ENCODE measurements around the gene MTMR10.

The MTMR10 gene

DNA sequence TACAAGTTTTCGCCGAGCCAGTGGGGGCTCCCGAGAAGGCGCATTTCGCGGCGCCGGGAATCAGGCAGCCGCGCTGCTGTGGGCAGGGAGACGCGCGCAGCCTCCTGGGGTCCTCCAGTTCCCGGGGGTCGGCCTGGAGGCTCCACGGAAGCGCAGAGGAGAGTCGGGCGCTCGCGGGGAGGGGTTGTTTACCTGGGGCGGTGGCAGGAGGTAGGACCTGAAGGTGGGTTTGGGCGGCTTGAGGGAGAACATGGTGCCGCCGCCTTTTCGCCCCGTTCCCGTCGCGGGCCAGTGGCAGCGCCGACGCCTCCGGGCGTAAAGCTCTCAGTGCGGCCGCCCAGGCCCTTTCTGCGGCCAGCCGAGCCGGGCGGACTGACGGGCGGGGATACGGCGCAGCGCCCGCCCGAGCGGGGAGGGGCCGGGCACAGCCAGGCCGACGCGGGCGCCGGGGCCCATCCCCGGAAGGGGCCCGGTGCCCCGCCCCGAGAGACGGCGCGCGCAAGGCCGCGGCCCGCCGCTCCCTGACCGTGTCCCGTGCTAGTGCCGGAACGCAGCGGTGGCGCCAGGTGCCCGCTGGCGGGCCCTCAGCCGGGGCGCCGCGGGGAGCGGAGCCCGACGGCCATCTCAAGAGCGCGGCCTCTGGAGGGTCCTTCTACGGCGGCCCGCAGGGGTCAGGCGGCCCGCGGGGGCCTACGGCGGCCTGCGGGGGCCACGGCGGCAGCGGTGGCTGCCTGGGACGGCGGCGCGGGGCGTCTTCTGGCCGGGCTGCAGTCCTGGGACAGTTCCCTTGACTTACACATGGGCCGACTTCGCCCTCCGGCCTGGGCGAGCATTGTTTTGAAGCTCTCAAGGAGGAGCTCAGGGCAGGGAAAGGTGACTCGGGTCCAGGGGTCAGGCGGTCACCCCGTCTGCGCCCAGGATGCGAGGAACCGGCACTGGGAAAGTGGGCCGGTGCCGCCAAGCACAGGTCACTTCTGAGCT lies at the start of gene MTMR10:
TSS of gene MTMR10 (minus strand) at position 374 of the 981 bp plus-strand sequence. CDS start at position 252, 122 bp downstream.
- DNase-seq: peak; percentile 76

DNA sequence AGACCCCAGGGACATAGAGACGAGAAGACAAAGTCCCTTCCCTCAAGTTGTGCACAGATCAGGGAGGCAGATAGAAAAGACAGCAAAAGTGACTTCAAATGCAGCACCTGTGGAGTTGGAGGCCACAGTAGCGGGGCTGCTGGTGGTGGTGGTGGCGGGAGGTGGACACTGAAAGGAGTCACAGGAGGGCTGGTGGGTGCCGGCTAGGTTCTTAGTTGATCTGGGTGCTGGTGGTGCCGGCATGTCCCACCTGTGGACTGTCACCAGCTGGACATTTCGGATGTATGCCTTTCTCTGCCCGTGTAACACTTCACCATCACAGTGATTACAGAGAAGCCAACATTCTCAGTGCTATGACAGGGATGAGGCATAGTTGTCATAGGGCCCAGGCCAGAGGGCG lies 49.2 kb upstream of the MTMR10 start:
- no peak for DNase-seq

DNA sequence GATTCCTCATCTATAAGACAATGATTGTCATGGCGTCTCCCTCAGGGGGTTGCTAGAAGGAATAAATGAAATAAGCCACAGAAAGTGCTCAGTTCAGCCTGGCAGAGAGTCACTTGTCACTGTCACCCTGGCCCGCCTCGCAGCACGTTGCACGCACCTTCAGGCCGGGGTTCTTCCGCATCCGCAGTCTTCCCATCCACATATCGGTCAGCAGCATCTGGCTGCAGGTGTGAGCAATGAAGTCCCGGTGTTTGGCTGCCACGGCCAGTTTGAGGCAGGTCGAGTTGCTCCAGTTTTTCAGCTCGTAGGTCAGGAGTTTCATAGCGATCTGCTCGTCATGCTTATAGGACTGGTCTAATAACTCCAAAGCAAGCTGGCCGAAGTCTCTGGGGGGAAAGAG lies 48.5 kb upstream of the MTMR10 start:
- no peak for DNase-seq

DNA sequence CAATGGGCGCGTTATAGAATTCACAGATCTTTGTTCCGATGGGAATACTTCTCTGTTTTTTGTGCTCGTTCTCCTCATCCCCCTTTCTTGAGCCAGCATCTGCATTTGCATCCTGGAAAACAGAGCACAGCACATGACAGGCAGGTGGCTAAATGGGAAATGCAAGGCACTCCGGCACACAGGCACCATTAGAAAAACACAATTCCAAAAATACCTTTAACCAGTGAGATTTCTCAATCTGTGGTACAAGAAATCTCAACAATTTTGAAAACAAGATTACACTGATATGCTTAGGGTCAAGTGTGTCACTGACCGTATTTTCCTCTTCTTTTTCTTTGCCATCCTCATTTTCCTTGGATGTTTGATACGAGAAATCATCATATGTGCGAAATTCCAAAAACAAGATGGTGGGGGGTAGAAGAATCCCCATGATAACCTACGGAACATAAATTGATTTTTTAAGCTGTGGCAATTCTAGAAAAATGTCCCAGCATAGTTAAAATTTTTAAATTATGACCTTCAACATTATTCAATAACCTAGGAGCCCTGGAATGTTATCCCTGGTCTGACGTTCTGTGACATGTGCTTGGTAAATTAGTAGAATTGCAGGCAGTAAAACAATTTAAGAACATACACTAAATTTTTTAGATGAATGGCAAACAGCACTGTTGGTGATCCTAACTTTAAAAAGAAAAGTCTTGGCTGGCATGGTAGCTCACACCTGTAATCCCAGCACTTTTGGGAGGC lies 46.5 kb upstream of the MTMR10 start:
- DNase-seq: no peak

GRCh38 chr15:31036783-31037182 lies 45.4 kb upstream of the MTMR10 start:
- no peak for DNase-seq

DNA sequence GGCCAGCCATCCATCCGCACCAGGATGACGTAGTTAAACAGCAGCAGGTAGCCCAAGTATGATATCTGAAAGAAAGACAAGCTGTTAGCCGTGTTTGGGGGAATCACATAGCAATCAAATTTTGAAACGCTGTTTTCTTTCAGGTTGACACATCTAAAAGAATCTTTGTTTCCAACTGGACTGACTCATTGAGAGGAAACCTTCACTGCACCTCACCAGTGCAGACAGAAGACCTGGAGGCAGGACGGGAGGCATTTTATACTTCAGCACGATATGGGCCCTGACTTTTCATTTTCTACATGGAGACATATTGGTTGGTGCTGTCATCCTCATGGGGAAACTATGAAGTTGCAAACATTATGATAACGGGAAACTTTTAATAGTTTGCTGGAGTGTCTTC lies 44.2 kb upstream of the MTMR10 start:
- no peak for DNase-seq

DNA sequence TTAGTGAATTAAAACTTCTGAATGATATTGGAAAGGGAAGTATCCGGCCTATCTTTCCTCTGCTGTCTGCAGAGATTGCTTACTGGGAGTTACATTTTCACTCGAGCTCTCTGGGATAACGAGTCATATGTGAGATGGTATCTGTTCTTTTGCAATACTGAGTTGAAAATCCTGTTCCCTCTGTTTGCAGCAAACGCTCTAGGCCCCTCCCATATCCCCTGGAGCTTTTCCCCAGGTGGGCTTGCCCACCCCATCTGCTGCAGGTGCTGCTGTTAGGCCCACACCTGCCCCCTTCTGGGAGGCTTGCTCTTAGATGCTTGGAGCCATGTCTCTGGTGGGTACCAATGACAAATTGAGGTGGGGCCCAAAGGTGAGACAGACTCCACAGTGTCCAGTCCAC lies 42.7 kb upstream of the MTMR10 start:
- DNase-seq: no peak

GRCh38 chr15:31032961-31033371 lies 41.5 kb upstream of the MTMR10 start:
- DNase-seq: no peak

DNA sequence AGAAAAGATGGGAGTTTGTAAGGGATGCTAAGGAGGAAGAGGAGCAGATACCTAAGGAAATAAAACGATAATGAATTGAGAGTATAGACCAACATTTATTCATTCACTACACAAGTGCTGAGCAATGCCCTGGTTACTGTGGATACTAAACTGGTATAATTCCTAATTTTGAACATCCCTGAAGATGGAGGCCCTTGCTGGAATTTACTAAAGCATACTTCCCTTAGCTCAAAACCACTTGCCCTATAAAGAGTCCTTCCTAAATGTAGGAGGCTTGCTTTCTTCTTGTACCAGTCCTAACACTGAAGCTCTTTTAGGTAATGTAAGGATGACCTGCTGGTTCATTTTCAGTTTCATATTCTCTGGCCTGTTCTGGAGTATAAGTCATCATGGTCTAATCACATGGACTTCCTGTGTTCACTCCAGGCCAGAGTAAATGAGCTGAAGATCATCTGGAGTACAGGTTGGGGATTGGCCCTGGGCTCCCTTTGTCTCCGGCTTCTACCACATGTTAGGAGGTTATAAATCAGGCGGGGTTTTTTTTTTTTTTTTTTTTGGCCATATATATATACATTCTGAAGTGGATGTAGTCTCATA lies 40.1 kb upstream of the MTMR10 start:
- no peak for DNase-seq

GRCh38 chr15:31027910-31028578 lies 36.6 kb upstream of the MTMR10 start:
- no peak for DNase-seq

DNA sequence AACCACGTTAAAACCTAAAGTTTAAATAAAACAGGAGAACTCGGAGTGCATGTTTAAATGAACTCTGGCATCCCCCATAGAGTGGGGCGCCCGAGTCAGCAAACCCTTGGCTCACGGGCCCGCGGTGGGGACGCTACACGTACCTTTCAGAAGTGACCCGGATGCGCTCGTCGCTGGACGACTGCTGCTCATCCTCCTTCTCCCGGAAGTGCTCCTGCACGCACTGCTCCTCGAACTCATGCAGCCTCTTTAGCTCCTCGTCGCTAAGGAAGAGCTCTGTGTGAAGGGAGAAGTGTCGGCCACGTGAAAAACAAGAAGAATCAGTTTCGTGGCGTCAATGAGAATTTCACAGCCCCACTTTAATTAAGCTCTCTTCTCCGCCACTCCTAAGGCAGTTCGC lies 34.6 kb upstream of the MTMR10 start:
- no peak for DNase-seq

DNA sequence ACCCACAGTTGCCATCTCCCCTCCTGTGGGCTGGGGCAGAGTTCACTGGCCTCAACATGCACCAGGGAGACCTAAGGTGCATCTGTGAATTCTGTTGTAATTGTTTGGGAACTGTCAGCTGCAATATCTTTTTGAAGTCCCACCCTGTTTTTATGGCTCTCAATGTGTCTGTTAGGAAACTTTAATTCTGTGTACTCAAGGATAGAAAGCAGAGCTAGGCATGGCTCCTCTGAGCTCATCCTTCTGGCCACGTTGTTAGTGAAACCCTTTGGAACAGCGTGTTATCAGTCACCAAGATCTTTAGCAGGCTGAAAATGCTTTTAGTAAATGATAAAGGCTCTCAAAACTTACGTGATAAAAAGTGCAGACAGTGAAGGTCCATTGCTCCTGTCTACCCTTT lies 33.6 kb upstream of the MTMR10 start:
- DNase-seq: no peak

DNA sequence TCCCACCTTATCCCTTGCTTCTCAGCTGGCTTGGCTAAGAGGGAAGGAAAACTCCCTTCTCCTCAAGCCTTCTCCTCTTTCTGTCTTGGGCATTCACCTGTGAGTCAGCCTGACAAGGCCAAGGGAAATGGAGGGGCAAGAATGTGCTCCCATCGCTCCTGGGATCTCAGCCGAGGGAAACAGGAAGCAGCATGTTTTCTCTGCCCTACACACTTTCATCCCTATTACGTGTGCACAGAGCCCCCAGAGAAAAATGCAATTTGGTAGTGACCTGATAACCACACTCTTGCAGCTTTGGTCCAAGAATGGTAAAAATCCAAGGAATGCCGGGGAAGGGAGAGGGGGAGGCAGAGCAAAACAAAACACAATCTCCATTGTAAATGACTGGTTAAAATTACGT lies 32.9 kb upstream of the MTMR10 start:
- no peak for DNase-seq

- DNase-seq: no peak
Measured at GRCh38 chr15:31023841-31024240, 32.4 kb upstream of the MTMR10 start.

DNA sequence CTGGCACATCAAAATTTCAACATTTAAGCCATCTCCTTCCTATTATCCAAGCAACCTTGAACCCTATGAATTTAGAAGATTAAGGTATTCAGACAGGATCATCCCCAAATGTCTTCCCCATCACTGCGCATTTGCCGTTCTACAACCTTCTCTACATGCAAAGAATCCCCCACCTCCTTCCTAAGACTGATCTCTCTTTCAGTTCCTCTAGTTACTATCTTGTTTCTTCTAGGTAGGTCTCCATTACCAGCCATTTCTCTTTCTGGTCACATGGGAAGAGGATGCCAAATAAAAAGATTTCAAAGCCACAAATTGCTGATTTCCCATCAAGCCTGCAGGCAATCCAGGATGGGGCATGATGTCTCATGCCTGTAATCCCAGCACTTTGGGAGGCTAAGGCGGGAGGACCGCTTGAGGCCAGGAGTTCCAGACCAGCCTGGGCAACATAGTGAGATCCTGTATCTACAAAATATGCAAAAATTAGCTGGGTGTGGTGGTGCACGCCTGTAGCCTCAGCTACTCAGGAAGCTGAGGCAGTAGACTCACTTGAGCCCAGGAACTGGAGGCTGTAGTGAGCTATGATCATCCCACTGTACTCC lies 29.7 kb upstream of the MTMR10 start:
- no peak for DNase-seq

DNA sequence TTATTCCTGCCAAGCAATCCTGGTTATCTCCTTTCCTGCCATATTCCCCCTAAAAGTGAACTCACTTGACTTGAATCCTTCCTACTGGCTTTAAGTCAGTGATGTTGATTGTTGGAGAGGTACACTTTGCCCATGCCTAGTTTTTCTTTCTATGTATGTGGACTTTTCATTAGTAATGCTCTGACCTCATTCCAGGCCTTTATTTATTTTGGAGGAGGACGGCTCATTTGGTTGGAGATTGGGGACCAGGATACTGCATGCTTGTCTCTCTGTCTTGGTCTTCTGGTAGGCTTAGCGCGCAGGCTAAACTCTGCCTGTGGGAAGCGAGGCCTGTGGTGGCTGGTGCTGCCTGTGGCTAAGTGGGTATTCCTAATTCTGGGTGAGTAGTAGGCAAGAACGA lies 29.1 kb upstream of the MTMR10 start:
- no peak for DNase-seq

- DNase-seq: no peak
Measured at GRCh38 chr15:31019986-31020385, 28.6 kb upstream of the MTMR10 start.

DNA sequence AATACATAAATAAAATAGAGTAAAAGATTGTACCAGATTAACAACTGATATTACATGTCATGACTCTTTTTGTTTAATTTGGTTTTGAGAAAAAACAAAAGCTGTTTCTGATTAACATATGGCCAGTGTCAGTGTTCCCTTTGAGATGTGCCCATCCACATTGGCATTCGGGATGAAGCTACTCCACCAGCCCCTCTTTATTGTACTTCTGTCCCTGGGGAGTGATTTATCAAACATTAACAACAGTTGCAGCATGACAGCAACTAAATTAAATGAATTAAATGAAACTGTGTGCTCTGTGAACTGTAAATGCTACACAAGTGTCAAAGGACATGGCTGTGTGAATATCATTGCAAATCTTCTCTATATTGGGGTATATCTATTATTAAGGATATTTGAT lies 25.9 kb upstream of the MTMR10 start:
- no peak for DNase-seq

DNA sequence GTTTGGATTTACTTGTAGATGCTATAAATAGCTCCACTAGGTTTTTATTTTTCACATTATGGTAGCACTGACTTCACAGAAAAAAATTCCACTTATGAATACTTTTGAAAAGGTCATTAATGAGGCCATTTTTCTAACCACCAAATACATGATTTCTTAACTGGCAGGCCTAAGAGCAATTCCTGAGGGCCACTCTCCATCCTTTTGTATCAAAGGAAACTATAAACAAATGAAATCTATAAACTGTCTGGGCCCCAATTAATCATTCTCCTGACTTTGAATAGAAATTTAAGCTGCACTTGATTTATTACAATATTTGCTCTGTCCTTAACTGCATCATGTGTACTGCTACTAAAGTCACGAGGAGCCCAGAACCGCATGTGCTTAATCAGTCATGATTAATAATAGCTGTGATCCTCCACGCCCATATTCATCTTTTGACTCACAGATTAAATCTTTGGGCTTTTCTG lies 25.1 kb upstream of the MTMR10 start:
- DNase-seq: no peak

- no peak for DNase-seq
Measured at GRCh38 chr15:31014608-31014925, 23.1 kb upstream of the MTMR10 start.

DNA sequence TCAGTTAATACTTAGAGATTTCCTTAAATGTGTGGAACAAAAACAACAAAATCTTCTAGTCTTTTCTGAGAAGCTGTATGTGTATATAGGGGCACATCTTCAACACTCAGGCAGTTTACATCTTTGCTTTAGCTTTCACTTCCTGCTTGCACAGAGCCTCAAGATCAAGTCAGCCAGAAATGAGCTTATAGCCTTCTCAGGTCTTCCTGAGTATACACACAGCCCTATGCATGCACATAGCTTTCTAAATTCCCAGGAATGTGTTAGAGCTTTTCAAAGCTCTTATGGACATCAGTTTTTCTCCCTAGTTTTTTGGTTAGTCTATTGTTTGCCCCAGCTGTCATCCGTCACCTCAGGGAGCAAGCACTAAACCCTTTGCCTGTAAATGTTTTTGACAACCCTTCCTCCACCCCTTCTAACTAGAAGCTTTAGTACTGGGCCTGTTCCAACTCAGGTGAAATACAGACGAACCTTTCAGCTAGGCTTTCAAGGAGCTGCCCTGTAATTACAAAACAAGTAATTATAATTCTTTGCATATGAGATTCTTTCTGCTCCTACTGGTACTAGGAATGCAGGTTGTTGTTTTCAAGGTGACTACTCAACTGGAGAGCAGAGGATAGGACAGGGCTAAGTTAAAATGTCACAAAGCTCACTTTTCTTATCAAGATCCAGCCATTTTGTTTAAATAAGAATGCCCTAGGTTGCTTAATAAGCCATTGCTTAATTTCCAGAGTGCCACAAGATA lies 22.6 kb upstream of the MTMR10 start:
- DNase-seq: no peak

GRCh38 chr15:31012455-31012854 lies 21.0 kb upstream of the MTMR10 start:
- DNase-seq: no peak
